Right atrium auricular region (tissue), 2 donors: Measurements from ENCODE around the gene ADD2. TPM values are rescaled to one million over a fixed set of nuclear protein-coding genes. Genes with fewer than 3 reads are reported as not detected.
"Not testable (repeated sequence)": the region's sequence is repeated elsewhere in the genome, so short reads cannot be mapped to it uniquely, and the experiment has no call there.

Experiments used
- DNase-seq: peaks from one replicate; pipeline ENCODE4 v3.0.0-alpha.2; 2019; ENCODE audit warnings: low spot score
- H3K27ac ChIP-seq, 2 donors: fragments of 200-600 bp; sonication (generic); 1 replicate in 1 of 2; 2 replicates in 1 of 2; pipeline ENCODE4 v1.5.1; 2016 to 2019
- H3K27me3 ChIP-seq, 2 donors: fragments of 200-600 bp; sonication (generic); one replicate each; pipeline versions ENCODE4 v1.5.1 to v1.6.0; 2017 to 2019
- H3K36me3 ChIP-seq: fragments of 200-600 bp; sonication (generic); one replicate; pipeline ENCODE4 v1.5.1; 2016
- H3K4me1 ChIP-seq, 2 donors: fragments of 200-600 bp; sonication (generic); one replicate each; pipeline versions ENCODE4 v1.5.1 to v1.6.0; 2017 to 2019
- H3K4me3 ChIP-seq, 2 donors: fragments of 200-600 bp; sonication (generic); 1 replicate in 1 of 2; 2 replicates in 1 of 2; pipeline ENCODE4 v1.5.1; 2017 to 2019; ENCODE audit warnings: mild to moderate bottlenecking in 1 of 2, moderate library complexity in 1 of 2
- H3K9me3 ChIP-seq, 2 donors: fragments of 200-600 bp; sonication (generic); one replicate each; pipeline ENCODE4 v1.5.1; 2019
- CTCF ChIP-seq, 2 donors: fragments of 200-600 bp; sonication (generic); IDR thresholded peaks; one replicate each; pipeline ENCODE4 v1.5.1; 2019; ENCODE audit warnings: antibody characterized with exemption in 2 of 2
- total RNA-seq, 2 donors: library from RNA; depleted of rRNA; stranded (reverse); fragments of >200 nt; gene quantifications; one replicate each; pipeline ENCODE4 v1.1.0, GENCODE V29; 2016

ADD2 gene
- total RNA-seq, 2 donors from 2014 or later: 1.1 to 1.4 TPM

DNA sequence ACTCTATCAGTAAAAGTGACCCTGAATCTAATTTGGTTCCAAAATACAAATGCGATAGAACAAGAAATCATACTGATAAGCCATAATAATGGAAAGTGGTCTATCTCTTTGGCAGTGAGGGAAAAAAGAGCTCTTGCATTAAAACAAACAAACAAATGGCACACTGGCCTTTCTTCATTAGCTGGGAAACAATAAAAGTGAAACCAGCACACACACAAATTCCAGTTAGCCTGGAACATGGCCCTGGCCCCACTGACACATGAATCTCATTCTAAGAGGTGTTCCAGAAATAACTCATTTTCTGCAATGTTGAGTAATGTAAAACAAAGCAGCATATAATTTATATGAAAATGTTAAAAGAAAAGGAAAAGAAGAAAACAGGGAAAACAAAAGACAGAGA is 135.0 kb downstream of the ADD2 start:
- no peak overlapping the region for H3K4me3 ChIP-seq
- TF ChIP-seq CTCF (IDR thresholded peaks at IDR 0.05): no peak
- no peaks in the 10 kb centered on the region for H3K36me3 ChIP-seq
- no peak overlapping the region for H3K27ac ChIP-seq
- peaks cover 0 to 9% of the 10 kb centered on the region in 2 donors for H3K9me3 ChIP-seq
- H3K4me1 ChIP-seq: no peaks in the 10 kb centered on the region
- H3K27me3 ChIP-seq: no peaks in the 10 kb centered on the region
- no peak for DNase-seq

DNA sequence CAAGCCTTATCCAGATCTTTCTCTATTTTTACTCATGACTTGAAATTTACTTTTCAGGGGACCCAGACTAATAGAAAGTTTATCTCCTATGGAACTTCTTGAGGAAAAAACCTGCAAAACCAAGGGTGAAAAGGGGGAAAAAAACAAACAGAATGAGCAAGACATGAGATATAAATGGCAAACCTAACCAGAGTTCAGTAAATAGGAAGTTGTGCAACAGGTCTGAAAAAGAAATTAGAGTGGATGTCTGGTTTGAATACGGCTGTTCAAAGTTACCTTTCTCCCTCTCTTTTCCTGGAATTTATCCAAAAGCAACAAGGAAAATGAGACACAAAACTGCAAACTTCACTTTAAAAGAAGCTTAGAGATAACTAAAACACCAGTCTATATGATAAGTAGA is 135.6 kb downstream of the ADD2 start:
- DNase-seq: no peak
- H3K36me3 ChIP-seq: no peaks in the 10 kb centered on the region
- peaks cover 0 to 9% of the 10 kb centered on the region in 2 donors for H3K9me3 ChIP-seq
- no peak overlapping the region for H3K27ac ChIP-seq
- no peaks in the 10 kb centered on the region for H3K4me1 ChIP-seq
- TF ChIP-seq CTCF (IDR thresholded peaks at IDR 0.05): no peak
- H3K27me3 ChIP-seq: no peaks in the 10 kb centered on the region
- no peak overlapping the region for H3K4me3 ChIP-seq

GRCh38 chr2:70630761-70631160 is 137.2 kb downstream of the ADD2 start:
- H3K27ac ChIP-seq: no peak overlapping the region
- TF ChIP-seq CTCF (IDR thresholded peaks at IDR 0.05): no peak
- H3K4me3 ChIP-seq: no peak overlapping the region
- peaks cover 0 to 9% of the 10 kb centered on the region in 2 donors for H3K9me3 ChIP-seq
- DNase-seq: no peak
- no peaks in the 10 kb centered on the region for H3K4me1 ChIP-seq
- no peaks in the 10 kb centered on the region for H3K27me3 ChIP-seq
- no peaks in the 10 kb centered on the region for H3K36me3 ChIP-seq

- Histone ChIP-seq H3K36me3 (no peaks in the 10 kb centered on the region), H3K4me3 (no peak overlapping the region), H3K9me3 (no peaks in the 10 kb centered on the region), H3K4me1 (no peaks in the 10 kb centered on the region), H3K27ac (no peak overlapping the region), H3K27me3 (no peaks in the 10 kb centered on the region)
- DNase-seq: no peak
- no peak for TF ChIP-seq CTCF (IDR thresholded peaks at IDR 0.05)
These were observed 140.6 kb downstream of the ADD2 start for GRCh38 chr2:70627211-70627898.

DNA sequence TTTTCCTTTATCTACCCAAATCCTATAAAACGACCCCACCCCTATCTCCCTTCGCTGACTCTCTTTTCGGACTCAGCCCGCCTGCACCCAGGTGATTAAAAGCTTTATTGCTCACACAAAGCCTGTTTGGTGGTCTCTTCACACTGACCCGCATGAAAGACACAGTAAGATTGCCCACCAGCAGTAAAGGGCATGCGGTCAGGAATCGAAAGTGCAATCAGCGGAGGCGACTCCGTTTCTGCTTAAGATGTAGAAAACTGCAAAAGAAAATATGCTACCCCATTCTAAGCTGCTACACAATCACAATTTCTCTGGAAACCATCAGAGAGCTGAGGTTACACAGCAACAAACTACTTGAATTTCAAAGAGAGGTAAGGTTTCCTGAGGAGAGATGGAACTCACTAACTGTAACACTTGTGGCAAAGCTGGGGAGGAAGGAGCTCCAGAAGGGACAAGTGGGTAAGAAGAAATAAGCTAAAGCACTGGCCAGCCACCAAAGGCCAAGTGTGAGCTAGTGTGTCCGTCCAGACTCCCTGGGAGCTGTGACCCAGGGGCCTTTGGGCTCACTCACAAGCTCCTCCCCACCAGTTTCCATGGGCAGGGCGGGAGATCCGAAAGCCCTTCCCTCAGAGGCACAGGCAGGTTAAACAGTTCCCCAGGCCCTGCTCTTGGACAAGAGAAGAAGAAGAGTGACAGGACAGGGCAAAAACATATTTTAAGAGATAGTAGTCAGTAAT is 141.6 kb downstream of the ADD2 start:
- DNase-seq: no peak
- H3K27me3 ChIP-seq: no peaks in the 10 kb centered on the region
- H3K4me1 ChIP-seq: no peaks in the 10 kb centered on the region
- no peak for TF ChIP-seq CTCF (IDR thresholded peaks at IDR 0.05)
- no peak overlapping the region for H3K27ac ChIP-seq
- no peak overlapping the region for H3K4me3 ChIP-seq
- no peaks in the 10 kb centered on the region for H3K9me3 ChIP-seq
- no peaks in the 10 kb centered on the region for H3K36me3 ChIP-seq

GRCh38 chr2:70621536-70621935 is 146.5 kb downstream of the ADD2 start:
- not testable (repeated sequence) for H3K9me3 ChIP-seq, H3K27me3 ChIP-seq, H3K27ac ChIP-seq, H3K4me3 ChIP-seq, H3K4me1 ChIP-seq, DNase-seq, H3K36me3 ChIP-seq
